ENCODE measurements around the gene IL4I1. TPM values are rescaled to one million over a fixed set of nuclear protein-coding genes. Genes with fewer than 3 reads are reported as not detected.

Gene IL4I1
- total RNA-seq, 1 donor from 2014 or later: 0.24 TPM

GRCh38 chr19:49878744-49879070, 18.0 kb downstream of the IL4I1 start:
- no peaks in the 10 kb centered on the region for H3K27me3 Mint-ChIP-seq
- H3K9me3 Mint-ChIP-seq (ENCODE audit: low read depth): no peaks in the 10 kb centered on the region
- H3K4me3 Mint-ChIP-seq (ENCODE audit: low read depth): no peak overlapping the region
- H3K4me1 Mint-ChIP-seq (ENCODE audit: low read depth): peaks cover 12% of the 10 kb centered on the region
- no peak for DNase-seq (ENCODE audit: low spot score, unreplicated experiment)
- H3K36me3 Mint-ChIP-seq (ENCODE audit: insufficient read depth): peaks cover 22% of the 10 kb centered on the region
- TF ChIP-seq CTCF (IDR thresholded peaks at IDR 0.05; ENCODE audit: unreplicated experiment): no peak
- H3K27ac Mint-ChIP-seq: peak overlapping the region; percentile 33

- peaks cover 17% of the 10 kb centered on the region for H3K36me3 Mint-ChIP-seq (ENCODE audit: insufficient read depth)
- H3K27ac Mint-ChIP-seq: no peak overlapping the region
- no peaks in the 10 kb centered on the region for H3K27me3 Mint-ChIP-seq
- H3K4me1 Mint-ChIP-seq (ENCODE audit: low read depth): peaks cover 12% of the 10 kb centered on the region
- no peak overlapping the region for H3K4me3 Mint-ChIP-seq (ENCODE audit: low read depth)
- peak; percentile 97 for DNase-seq (ENCODE audit: low spot score, unreplicated experiment)
- H3K9me3 Mint-ChIP-seq (ENCODE audit: low read depth): no peaks in the 10 kb centered on the region
- no peak for TF ChIP-seq CTCF (IDR thresholded peaks at IDR 0.05; ENCODE audit: unreplicated experiment)
These were observed 18.6 kb downstream of the IL4I1 start for GRCh38 chr19:49877879-49878743.

GRCh38 chr19:49877020-49877878, 19.4 kb downstream of the IL4I1 start, which contains the start of the genes AKT1S1 and TBC1D17:
TSS of gene AKT1S1 (minus strand) at chr19:49877355. CDS start at chr19:49873295, 4,060 bp downstream.
TSS of gene TBC1D17 (plus strand) at chr19:49877702. CDS start at chr19:49877724, 22 bp downstream.
- no peak within 1 kb of the TSS for H3K27ac Mint-ChIP-seq
- TF ChIP-seq CTCF (IDR thresholded peaks at IDR 0.05; ENCODE audit: unreplicated experiment): no peak
- peaks cover 12% of the 10 kb centered on the region for H3K36me3 Mint-ChIP-seq (ENCODE audit: insufficient read depth)
- DNase-seq (ENCODE audit: low spot score, unreplicated experiment): peak; percentile 97
- H3K4me3 Mint-ChIP-seq (ENCODE audit: low read depth): no peak within 1 kb of the TSS
- no peaks in the 10 kb centered on the region for H3K27me3 Mint-ChIP-seq
- peaks cover 12% of the 10 kb centered on the region for H3K4me1 Mint-ChIP-seq (ENCODE audit: low read depth)
- no peaks in the 10 kb centered on the region for H3K9me3 Mint-ChIP-seq (ENCODE audit: low read depth)

GRCh38 chr19:49876422-49877019, 20.2 kb downstream of the IL4I1 start:
- H3K4me1 Mint-ChIP-seq (ENCODE audit: low read depth): peaks cover 14% of the 10 kb centered on the region
- H3K9me3 Mint-ChIP-seq (ENCODE audit: low read depth): no peaks in the 10 kb centered on the region
- H3K27ac Mint-ChIP-seq: no peak overlapping the region
- no peak for TF ChIP-seq CTCF (IDR thresholded peaks at IDR 0.05; ENCODE audit: unreplicated experiment)
- H3K36me3 Mint-ChIP-seq (ENCODE audit: insufficient read depth): peaks cover 9% of the 10 kb centered on the region
- no peak overlapping the region for H3K4me3 Mint-ChIP-seq (ENCODE audit: low read depth)
- DNase-seq (ENCODE audit: low spot score, unreplicated experiment): peak; percentile 95
- H3K27me3 Mint-ChIP-seq: no peaks in the 10 kb centered on the region
